Activated CD4-positive, alpha-beta T cell treated with anti-CD3 and anti-CD28 coated beads, Interleukin-10, Interleukin-2, amounts not matched to agents 100 ng/mL and 50 ng/mL, durations not matched to agents 16 hours and 8 hours (primary cell): ENCODE measurements around the gene UBL5.
A peak's percentile ranks its signal among the peaks of the same experiment; 100 is the strongest.
"Not testable (repeated sequence)": the region's sequence is repeated elsewhere in the genome, so short reads cannot be mapped to it uniquely, and the experiment has no call there.

Experiments used
- DNase-seq: peaks from one replicate; pipeline ENCODE4 v3.0.0-alpha.2; 2020

UBL5 gene

GRCh38 chr19:9827289-9828238 lies at the start of gene UBL5:
Gene UBL5, plus strand, starts transcription at chr19:9827918. Its CDS starts 420 bp downstream, at chr19:9828338.
- peak; percentile 94 for DNase-seq

- DNase-seq: no peak
Observed at GRCh38 chr19:9782338-9782737, 45.4 kb upstream of the UBL5 start.

DNA sequence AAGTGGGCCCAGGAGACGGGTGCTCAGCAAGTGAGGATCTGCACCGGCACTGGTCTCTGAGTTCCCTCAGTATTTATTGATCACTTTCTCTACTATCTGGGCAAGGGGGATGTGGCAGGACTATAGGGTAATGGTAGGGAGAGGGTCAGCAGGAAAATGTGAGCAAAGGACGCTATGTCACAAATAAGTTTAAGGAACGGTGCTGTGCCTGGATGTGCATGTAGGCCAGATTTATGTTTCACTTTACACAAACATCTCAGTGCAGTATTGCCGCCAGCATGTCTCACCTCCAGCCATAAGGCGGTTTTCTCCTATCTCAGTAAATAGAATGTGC lies 43.6 kb upstream of the UBL5 start:
- DNase-seq: not testable (repeated sequence)

DNA sequence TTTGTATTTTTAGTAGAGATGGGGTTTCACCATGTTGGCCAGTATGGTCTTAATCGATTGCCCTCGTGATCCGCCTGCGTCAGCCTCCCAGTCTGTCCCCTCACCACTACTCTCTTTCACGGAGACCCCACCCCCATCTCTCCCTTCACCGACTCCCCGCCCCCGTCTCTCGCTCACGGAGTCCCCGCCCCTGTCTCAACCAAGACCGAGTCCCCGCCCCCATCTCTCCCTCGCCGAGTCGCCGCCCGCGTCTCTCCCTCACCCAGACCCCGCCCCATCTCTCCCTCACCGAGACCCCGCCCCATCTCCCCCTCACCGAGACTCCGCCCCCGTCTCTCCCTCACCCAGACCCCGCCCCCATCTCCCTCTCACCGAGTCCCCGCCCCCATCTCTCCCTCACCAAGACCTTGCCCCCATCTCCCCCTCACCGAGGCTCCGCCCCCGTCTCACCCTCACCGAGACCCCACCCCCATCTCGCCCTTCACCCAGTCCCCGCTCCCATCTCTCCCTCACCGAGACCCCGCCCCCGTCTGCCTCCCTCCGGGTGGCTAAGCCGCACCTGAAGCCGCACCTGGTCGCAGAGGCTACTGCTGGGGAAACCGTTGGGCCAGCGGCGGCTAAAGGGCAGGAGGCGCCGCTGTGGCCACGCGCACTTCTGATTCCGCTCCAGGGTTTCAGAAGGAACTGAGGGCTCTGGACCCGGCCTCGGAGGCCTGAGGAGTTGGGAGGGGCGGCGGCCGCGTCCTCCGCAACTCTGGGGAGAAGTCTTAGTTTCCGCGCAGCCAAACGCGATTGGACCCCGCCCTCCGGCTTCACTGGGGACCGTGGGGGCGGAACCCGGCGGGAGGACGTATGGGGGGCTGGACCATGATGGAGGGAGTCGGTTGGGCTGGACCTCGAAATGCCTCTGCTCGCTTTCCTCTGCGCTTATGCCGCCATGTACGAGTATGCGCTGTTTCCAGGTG lies 42.1 kb upstream of the UBL5 start:
- peak; percentile 93 for DNase-seq

DNA sequence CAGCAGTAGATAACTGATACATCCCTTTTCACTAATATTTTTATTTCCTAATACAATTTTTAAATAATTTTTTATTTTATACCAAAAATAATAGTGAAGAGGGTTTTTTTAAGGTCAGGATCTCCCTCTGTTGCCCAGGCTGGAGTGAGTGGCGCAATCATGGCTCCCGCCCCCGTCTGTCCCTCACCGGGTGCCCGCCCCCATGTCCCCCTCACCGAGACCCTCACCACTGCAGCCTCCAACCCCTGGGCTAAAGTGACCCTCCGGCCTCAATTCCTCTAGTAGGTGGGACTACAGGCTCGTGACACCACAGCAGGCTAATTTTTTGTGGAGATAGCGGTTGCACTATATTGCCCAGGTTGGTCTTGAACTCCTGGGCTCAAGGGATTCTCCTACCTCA lies 41.4 kb upstream of the UBL5 start:
- DNase-seq: no peak

GRCh38 chr19:9786819-9787218 lies 40.9 kb upstream of the UBL5 start:
- DNase-seq: no peak

- DNase-seq: not testable (repeated sequence)
Observed at GRCh38 chr19:9788604-9789003, 39.1 kb upstream of the UBL5 start.

- no peak for DNase-seq
Observed at GRCh38 chr19:9789066-9789465, 38.7 kb upstream of the UBL5 start.

DNA sequence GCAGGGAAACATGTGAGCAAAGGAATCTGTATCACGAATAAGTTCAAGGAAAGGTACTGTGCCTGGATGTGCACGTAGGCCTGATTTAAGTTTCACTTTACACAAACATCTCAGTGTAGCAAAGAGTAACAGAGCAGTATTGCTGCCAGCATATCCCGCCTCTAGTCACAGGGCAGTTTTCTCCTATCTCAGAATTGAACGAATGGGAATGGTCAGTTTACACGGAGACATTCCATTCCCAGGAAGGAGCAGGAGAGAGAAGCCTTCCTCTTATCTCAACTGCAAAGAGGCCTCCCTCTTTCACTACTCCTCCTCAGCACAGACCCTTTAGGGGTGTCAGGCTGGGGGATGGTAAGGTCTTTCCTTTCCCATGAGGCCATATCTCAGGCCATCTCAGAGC lies 38.1 kb upstream of the UBL5 start:
- not testable (repeated sequence) for DNase-seq

DNA sequence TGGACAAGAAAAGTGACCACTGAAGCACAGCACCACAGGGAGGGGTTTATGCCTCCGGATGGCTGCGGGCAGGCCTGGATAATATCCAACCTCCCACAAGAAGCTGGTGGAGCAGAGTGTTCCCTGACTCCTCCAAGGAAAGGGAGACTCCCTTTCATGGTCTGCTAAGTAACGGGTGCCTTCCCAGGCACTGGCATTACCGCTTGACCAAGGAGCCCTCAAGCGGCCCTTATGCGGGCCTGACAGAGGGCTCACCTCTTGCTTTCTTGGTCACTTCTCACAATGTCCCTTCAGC lies 36.7 kb upstream of the UBL5 start:
- DNase-seq: not testable (repeated sequence)

GRCh38 chr19:9791552-9792205 lies 36.0 kb upstream of the UBL5 start:
- peak; percentile 89 for DNase-seq

DNA sequence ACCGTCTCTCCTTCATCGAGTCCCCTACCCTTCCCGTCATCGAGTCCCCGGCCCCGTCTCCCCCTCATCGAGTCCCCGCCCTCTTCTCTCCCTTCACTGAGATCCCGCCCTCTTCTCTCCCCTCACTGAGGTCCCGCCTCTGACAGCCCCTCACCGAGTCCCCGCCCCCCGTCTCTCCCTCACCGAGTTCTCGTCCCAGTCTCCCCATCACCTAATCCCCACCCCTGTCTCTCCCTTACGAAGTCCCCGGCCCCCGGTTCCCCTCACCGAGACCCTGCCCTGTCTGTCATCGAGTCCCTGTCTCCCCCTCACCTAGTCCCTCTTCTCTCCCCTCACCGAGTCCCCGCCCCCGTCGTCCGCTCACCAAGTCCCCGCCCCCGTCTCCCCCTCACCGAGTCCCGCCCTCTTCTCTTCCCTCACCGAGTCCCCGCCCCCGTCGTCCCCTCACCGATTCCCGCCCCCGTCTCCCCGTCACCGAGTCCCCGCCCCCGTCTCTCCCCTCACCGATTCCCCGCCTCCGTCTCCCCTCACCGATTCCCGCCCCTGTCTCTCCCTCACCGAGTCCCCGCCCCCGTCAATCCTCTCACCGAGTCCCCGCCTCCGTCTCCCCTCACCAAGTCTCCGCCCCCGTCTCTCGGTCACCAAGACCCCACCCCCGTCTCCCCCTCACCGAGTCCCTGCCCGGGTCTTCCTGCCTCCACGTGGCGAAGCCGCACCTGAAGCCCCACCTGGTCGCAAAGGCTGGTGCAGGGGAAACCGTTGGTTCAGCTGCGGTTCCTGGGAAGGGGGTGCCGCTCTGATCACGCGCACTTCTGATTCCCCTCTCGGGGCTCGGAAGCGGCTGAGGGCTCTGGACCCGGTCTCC lies 35.3 kb upstream of the UBL5 start:
- DNase-seq: peak; percentile 85

DNA sequence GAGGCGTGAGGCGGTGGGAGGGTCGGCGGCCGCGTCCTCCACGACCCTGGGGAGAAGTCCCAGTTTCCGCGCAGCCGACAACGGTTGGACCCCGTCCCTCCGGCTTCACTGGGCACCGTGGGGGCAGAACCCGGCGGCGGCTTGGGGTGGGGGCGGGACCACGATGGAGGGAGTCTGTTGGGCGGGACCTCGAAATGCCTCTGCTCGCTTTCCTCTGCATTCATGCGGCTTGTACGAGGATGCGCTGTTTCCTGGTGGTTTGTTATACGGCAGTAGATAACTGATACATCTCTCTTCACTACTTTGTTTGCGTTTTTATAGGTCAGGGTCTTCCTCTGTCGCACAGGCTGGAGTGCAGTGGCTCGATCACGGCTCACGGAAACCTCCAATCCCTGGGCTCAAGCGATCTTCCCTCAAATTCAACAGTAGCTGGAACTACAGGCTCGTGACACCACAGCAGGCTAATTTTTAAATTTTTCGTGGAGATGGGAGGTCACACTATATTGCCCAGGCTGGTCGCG lies 34.6 kb upstream of the UBL5 start:
- peak; percentile 54 for DNase-seq

- DNase-seq: peak; percentile 88
Observed at GRCh38 chr19:9796113-9796773, 31.5 kb upstream of the UBL5 start.

GRCh38 chr19:9797871-9798270 lies 29.8 kb upstream of the UBL5 start:
- DNase-seq: no peak

DNA sequence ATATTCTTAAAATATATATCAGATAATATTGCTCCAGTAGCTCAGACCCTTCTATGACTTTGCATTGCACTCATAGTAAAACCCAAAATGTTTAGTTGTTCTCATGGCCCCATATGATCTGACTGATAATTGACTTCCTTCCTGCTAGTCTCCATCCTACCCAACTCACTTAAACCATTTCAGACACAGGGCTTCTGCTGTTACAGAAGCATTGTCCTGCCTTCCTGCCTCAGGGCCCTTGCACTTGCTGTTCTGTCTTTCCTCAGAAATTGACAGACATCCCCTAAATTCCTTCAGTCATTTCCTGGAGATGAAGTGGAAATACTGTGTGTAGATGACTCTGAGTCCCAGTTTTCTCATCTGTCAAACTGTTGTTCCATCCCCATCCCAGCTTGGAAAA lies 28.6 kb upstream of the UBL5 start:
- peak; percentile 30 for DNase-seq

DNA sequence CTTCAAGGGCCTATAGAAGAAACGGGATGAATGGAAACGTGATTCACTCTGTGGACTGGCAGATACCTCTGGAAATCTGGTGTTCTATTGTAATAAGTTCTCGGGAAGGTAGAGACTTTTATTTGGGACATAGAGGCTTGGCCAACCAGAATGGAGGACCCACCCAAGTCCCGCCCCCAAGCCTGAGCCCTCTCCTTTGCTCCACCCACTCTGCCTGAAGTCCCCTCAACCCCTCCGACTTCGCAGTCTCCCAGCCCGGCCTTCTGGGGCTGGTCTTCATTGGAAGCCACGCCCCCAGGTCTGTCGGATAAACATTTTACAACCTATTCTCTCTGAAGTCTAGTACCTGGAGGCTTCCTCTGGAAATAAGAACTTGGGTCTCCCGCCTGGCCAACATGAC lies 25.7 kb upstream of the UBL5 start:
- no peak for DNase-seq

DNA sequence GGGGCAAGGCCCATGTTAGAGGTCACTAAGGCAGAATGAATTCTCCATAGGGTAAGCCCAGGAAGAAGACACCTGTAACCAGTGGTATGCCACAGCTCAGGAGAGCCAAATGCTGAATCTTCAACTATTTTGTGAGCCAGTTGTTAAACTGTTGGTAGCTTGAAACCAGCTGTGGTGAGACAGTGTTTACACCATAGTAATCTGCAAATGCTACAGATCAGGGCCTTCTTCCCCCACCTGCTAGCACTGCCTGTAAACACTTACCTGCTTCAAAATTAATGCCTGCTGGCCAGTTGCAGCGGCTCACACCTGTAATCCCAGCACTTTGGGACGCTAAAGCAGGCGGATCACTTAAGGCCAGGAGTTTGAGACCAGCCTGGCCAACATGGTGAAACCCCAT lies 20.9 kb upstream of the UBL5 start:
- no peak for DNase-seq

DNA sequence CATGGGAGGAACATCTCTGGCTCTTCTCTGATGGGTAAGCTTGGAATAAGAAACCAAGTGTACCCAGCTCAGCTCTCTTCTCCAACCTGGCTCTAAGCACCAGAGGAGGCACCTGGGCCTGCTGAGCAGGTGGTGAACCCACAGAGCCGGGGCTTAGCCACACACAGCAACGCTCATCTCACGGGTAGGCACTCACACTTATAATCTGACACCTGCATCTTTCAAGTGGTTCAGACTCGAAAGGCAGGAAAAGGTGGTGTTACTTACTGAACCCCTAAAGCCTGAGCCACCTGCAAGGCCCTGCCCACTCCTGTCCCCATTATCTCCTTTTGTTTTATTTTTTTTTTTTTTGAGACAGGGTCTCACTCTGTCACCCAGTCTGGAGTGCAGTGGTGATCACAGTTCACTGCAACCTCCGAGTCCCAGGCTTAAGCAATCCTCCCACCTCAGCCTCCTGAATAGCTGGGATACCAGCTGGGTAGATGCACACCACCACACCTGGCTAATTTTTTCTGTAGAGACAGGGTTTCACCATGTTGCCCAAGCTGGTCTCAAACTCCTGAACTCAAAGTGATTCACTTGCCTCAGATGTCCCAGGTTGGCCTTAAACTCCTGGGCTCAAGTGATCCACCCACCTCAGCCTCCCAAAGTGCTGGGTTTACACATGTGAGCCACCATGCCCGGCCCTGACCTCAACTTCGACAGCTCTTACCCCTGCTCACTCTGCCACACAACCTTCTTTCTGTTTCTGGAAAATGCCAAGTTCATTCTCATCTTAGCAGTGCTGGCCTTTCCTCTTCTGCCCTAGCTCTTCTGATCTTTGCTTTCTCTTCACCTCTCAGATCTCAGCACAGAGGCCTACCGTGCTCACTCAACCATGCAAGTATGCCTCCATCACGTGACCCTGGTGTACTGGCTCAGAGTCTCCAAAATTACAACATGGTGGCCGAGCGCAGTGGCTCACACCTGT lies 18.6 kb upstream of the UBL5 start:
- no peak for DNase-seq

DNA sequence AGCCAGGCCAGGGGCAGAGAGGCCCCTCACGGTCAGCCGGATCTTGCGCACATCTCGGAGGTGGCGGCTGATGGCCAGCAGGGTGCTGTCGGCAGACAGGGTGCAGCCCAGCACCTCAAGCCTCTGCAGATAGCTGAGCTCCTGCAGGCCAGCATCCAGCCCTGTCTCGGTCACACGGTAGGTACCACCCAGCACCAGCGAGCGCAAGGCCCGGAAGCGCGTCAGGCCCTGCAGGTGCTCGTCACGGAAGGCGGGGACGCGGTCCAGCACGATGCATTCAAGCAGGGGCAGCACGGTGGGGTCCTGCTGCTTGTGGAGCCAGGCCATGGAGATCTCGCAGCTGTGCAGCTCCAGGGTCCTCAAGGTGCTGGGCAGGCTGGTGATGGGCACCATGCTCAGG lies 16.6 kb upstream of the UBL5 start:
- no peak for DNase-seq
